Panc1 (cell line): ENCODE results near the gene KLK7. TPM values are rescaled to one million over a fixed set of nuclear protein-coding genes. Genes with fewer than 3 reads are reported as not detected.

ENCODE experiments used
- ATAC-seq: fragments of 200-7000 bp; cut with Tn5 transposase; 2 replicates; pipeline ENCODE4 v1.9.1; 2020; ENCODE audit warnings: mild to moderate bottlenecking, moderate library complexity
- BruUV-seq: library from RNA; stranded (reverse); fragments of 400-500 nt; replicated peaks from 2 replicates; lab custom pipeline; 2021; lab: Mats Ljungman, UMichigan
- CTCF ChIA-PET: fragments of 300-600 bp; sonication (Branson Sonifier 250); formaldehyde crosslinking; loops from one replicate; lab custom pipeline; 2022; ENCODE audit warnings: antibody characterized with exemption; lab: Charles Lee
- POLR2A ChIA-PET: fragments of 300-600 bp; sonication (Branson Sonifier 250); formaldehyde crosslinking; loops from one replicate; lab custom pipeline; 2022; ENCODE audit warnings: antibody characterized with exemption; lab: Charles Lee
- DNase-seq: peaks from one replicate; pipeline ENCODE4 v3.0.0-alpha.2; 2010; ENCODE audit warnings: low read depth, low spot score
- H3K27ac ChIP-seq: 2 replicates; pipeline ENCODE4 v1.5.1; 2011; ENCODE audit warnings: mild to moderate bottlenecking, low read length, inconsistent platforms
- H3K27me3 ChIP-seq: fragments of 200-500 bp; sonication (Bioruptor generic); 2 replicates; pipeline ENCODE4 v1.6.0; 2014; ENCODE audit warnings: low read length, inconsistent platforms; ENCODE audit not compliant: control insufficient read depth, insufficient read depth
- H3K36me3 ChIP-seq: fragments of 200-500 bp; sonication (Bioruptor generic); 2 replicates; pipeline ENCODE4 v1.5.1; 2014; ENCODE audit warnings: inconsistent platforms, mild to moderate bottlenecking, low read length, moderate library complexity; ENCODE audit not compliant: control insufficient read depth, insufficient read depth
- H3K4me1 ChIP-seq: 2 replicates; pipeline ENCODE4 v1.5.1; 2011; ENCODE audit warnings: inconsistent platforms, mild to moderate bottlenecking, low read length, moderate library complexity; ENCODE audit not compliant: control insufficient read depth, insufficient read depth
- H3K4me3 ChIP-seq, 2 experiments: 2 replicates each; pipeline ENCODE4 v1.5.1; 2011 to 2012; ENCODE audit warnings: low read depth in 2 of 2, low read length in 2 of 2, mild to moderate bottlenecking in 2 of 2, inconsistent platforms in 1 of 2, moderate library complexity in 1 of 2
- H3K9me3 ChIP-seq: fragments of 200-500 bp; sonication (Bioruptor generic); 2 replicates; pipeline ENCODE4 v1.5.1; 2014; ENCODE audit warnings: low read depth, mild to moderate bottlenecking, inconsistent platforms, low read length, moderate library complexity; ENCODE audit not compliant: control insufficient read depth, insufficient read depth
- CTCF ChIP-seq: fragments of 450-650 bp; IDR thresholded peaks from 2 replicates; pipeline ENCODE4 v1.5.1; 2017; ENCODE audit warnings: mild to moderate bottlenecking
- POLR2AphosphoS5 ChIP-seq: IDR thresholded peaks from 2 replicates; pipeline ENCODE4 v1.6.1; 2012; ENCODE audit warnings: mild to moderate bottlenecking, low read depth, low read length, moderate library complexity
- SIN3A ChIP-seq: IDR thresholded peaks from 2 replicates; pipeline ENCODE4 v1.6.1; 2012; ENCODE audit warnings: low read depth, mild to moderate bottlenecking, low read length, moderate library complexity, borderline replicate concordance; ENCODE audit not compliant: insufficient read depth
- TCF7L2 ChIP-seq: IDR thresholded peaks from 2 replicates; pipeline ENCODE4 v1.6.1; 2011; ENCODE audit warnings: mild to moderate bottlenecking, low read depth, low read length, inconsistent platforms
- in situ Hi-C: cut with HindIII; loops from 2 replicates; pipeline ENCODE4 v1.10.0; 2016; ENCODE audit warnings: low sequenced_read_pairs, low pct_unique_long_range_greater_than_20kb
- intact Hi-C: fragments of 100-400 bp; cut with micrococcal nuclease; formaldehyde crosslinking; loops from one replicate; pipeline ENCODE4 v1.10.0; 2022; ENCODE audit not compliant: unreplicated experiment
- total RNA-seq: library from RNA; stranded (reverse); gene quantifications from one replicate; pipeline ENCODE4 v1.2.1, GENCODE V29; 2021; ENCODE audit not compliant: unreplicated experiment
- TF ChIP-seq, protein P1 (sequence below), 2 experiments: IDR thresholded peaks; 2 replicates each; pipeline ENCODE4 v1.6.1; 2011 to 2012; ENCODE audit warnings: low read depth in 2 of 2, control low read depth in 1 of 2, low read length in 1 of 2, mild to moderate bottlenecking in 1 of 2, moderate library complexity in 1 of 2; ENCODE audit not compliant: insufficient read depth in 1 of 2

KLK7 gene
- total RNA-seq, 1 experiment from 2014 or later: not detected

- BruUV-seq: no TSS peak
- no peak for ATAC-seq
- no peak for TF ChIP-seq TCF7L2
- no peak for TF ChIP-seq POLR2AphosphoS5
- TF ChIP-seq SIN3A: no peak
- TF ChIP-seq, protein P1, sequence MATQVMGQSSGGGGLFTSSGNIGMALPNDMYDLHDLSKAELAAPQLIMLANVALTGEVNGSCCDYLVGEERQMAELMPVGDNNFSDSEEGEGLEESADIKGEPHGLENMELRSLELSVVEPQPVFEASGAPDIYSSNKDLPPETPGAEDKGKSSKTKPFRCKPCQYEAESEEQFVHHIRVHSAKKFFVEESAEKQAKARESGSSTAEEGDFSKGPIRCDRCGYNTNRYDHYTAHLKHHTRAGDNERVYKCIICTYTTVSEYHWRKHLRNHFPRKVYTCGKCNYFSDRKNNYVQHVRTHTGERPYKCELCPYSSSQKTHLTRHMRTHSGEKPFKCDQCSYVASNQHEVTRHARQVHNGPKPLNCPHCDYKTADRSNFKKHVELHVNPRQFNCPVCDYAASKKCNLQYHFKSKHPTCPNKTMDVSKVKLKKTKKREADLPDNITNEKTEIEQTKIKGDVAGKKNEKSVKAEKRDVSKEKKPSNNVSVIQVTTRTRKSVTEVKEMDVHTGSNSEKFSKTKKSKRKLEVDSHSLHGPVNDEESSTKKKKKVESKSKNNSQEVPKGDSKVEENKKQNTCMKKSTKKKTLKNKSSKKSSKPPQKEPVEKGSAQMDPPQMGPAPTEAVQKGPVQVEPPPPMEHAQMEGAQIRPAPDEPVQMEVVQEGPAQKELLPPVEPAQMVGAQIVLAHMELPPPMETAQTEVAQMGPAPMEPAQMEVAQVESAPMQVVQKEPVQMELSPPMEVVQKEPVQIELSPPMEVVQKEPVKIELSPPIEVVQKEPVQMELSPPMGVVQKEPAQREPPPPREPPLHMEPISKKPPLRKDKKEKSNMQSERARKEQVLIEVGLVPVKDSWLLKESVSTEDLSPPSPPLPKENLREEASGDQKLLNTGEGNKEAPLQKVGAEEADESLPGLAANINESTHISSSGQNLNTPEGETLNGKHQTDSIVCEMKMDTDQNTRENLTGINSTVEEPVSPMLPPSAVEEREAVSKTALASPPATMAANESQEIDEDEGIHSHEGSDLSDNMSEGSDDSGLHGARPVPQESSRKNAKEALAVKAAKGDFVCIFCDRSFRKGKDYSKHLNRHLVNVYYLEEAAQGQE (IDR thresholded peaks at IDR 0.05; ENCODE audit: insufficient read depth in 1 of 2, low read depth in 2 of 2, low read length in 1 of 2): no peak
- TF ChIP-seq CTCF: no peak
- Histone ChIP-seq H3K36me3 (no peaks in the 10 kb centered on the region), H3K4me1 (no peaks in the 10 kb centered on the region), H3K27me3 (peaks cover 1% of the 10 kb centered on the region), H3K9me3 (no peaks in the 10 kb centered on the region), H3K27ac (no peak overlapping the region), H3K4me3 (no peak overlapping the region)
- intact Hi-C loops (no loop called here), in situ Hi-C loops (no loop called here)
- CTCF ChIA-PET: no interaction called here
- no peak for DNase-seq
- POLR2A ChIA-PET: no interaction called here
Measured at GRCh38 chr19:50980208-50980607, 3.5 kb downstream of the KLK7 start.

DNA sequence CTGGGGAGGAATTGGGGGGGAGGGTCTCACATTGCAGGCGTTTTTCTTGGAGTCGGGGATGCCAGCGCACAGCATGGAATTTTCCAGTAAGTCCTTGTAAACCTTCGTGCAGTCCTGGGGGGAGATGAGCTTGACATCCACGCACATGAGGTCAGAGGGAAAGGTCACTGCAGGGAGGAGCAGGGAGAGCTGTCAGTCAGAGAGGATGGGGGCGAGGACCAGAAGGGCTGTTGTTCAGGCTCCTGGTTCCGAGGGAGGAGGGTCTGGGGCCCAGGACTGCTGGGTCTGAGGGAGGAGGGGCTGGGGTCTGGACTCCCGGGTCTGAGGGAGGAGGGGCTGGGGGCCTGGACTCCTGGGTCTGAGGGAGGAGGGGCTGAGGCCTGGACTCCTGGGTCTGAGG is 4.0 kb downstream of the KLK7 start:
- no peak overlapping the region for H3K27ac ChIP-seq
- in situ Hi-C loops: no loop called here
- no peaks in the 10 kb centered on the region; the same call in 1 of the 2 replicates for H3K27me3 ChIP-seq
- no TSS peak for BruUV-seq
- ATAC-seq (no peak), DNase-seq (no peak)
- CTCF ChIA-PET: interaction anchor here (0.6 kb wide), 1 partner anchor 59 kb away, joined by 3 read pairs; no protein-coding TSS in a partner anchor
- H3K36me3 ChIP-seq: no peaks in the 10 kb centered on the region
- no peaks in the 10 kb centered on the region for H3K4me1 ChIP-seq
- H3K9me3 ChIP-seq: no peaks in the 10 kb centered on the region
- POLR2A ChIA-PET: no interaction called here
- TF ChIP-seq, protein P1 (IDR thresholded peaks at IDR 0.05; ENCODE audit: insufficient read depth in 1 of 2, low read depth in 2 of 2, low read length in 1 of 2): no peak
- no peak for TF ChIP-seq SIN3A
- no peak for TF ChIP-seq TCF7L2
- TF ChIP-seq POLR2AphosphoS5: no peak
- no peak for TF ChIP-seq CTCF
- intact Hi-C loops: no loop called here
- H3K4me3 ChIP-seq: no peak overlapping the region
